Measurements from ENCODE around the gene FLNC. TPM values are rescaled to one million over a fixed set of nuclear protein-coding genes. Genes with fewer than 3 reads are reported as not detected.

Gene FLNC
- total and polyA plus RNA-seq, 2 of the 13 experiments (the other 11 are each of a cell fraction or from before 2014, with no cell fraction given), result 0.02 TPM; not detected in 1

DNA sequence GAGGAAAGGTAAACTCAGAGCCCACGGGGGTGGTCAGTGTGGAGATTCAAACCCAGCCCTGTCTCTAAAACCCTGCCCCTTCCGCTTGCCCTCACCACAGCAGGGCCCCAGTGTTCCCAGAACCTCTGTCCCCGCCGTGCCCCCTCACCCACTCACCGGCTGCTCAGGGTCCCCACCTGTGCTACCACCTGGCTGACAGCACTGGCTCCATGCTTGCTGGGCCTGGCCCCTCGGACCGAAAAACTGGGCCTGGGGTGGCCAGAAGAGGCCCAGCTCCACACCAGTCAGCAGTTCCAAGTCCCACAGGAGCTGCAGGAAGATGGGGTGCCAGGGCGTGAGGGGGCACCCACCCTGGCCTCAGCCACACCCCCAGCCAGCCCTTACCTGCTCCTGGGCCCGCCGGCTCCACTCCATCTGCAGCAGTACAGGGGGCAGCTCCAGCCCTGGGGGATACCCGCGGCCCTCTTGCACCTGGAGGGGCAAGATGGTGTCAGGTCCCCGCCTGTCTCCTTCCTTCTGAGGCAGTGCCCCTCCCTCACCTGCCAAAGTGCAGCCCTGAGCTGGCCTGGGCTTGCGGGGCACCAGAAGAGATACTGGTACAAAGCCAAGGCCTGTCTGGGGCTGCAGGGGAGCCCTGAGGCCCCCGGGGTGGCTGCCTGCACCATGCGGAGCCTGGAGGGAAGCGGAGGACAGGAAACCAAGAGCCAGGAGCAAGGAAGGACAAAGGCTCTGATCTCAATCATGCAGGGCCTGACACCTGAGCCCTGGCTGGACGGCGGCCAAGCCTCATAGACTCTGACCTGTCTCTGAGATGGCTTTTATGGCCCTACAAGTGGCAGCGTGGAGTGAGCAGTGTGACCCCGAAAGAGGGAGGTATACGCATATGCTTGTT lies 44.2 kb downstream of the FLNC start (continued):
- TF ChIP-seq ARID4A (CRISPR knock-in tag; IDR thresholded peaks at IDR 0.05; ENCODE audit: borderline replicate concordance) (peak; percentile 29; the same call in 1 of the 2 replicates), BRD4 (CRISPR knock-in tag; IDR thresholded peaks at IDR 0.05) (no peak), AGO2 (optimal IDR thresholded peaks at IDR 0.05; ENCODE audit: low read depth, low read length) (peak; percentile 36), ZBTB26 (CRISPR knock-in tag; IDR thresholded peaks at IDR 0.05; ENCODE audit: borderline replicate concordance) (no peak), HNRNPL (IDR thresholded peaks at IDR 0.05; ENCODE audit: low read depth, low read length) (0 out of 2 replicates have a peak, but pooled peaks have one; percentile 43), ATF7-NPFF (CRISPR knock-in tag; IDR thresholded peaks at IDR 0.05; ENCODE audit: low read depth) (0 out of 2 replicates have a peak, but pooled peaks have one; percentile 3), PHF20 (CRISPR knock-in tag; IDR thresholded peaks at IDR 0.05) (no peak), ZNF644 (CRISPR knock-in tag; IDR thresholded peaks at IDR 0.05; ENCODE audit: low read depth) (no peak), POGK (CRISPR knock-in tag; conservative IDR thresholded peaks at IDR 0.05) (0 out of 2 replicates have a peak, but pooled peaks have one; percentile 29), ZNF225 (CRISPR knock-in tag; IDR thresholded peaks at IDR 0.05) (no peak), ZNF770 (CRISPR knock-in tag; IDR thresholded peaks at IDR 0.05) (no peak)
- TF ChIP-seq, protein P1, sequence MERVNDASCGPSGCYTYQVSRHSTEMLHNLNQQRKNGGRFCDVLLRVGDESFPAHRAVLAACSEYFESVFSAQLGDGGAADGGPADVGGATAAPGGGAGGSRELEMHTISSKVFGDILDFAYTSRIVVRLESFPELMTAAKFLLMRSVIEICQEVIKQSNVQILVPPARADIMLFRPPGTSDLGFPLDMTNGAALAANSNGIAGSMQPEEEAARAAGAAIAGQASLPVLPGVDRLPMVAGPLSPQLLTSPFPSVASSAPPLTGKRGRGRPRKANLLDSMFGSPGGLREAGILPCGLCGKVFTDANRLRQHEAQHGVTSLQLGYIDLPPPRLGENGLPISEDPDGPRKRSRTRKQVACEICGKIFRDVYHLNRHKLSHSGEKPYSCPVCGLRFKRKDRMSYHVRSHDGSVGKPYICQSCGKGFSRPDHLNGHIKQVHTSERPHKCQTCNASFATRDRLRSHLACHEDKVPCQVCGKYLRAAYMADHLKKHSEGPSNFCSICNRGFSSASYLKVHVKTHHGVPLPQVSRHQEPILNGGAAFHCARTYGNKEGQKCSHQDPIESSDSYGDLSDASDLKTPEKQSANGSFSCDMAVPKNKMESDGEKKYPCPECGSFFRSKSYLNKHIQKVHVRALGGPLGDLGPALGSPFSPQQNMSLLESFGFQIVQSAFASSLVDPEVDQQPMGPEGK (CRISPR knock-in tag; IDR thresholded peaks at IDR 0.05), result peak; percentile 29; the same call in 1 of the 2 replicates
- TF ChIP-seq, protein P2, sequence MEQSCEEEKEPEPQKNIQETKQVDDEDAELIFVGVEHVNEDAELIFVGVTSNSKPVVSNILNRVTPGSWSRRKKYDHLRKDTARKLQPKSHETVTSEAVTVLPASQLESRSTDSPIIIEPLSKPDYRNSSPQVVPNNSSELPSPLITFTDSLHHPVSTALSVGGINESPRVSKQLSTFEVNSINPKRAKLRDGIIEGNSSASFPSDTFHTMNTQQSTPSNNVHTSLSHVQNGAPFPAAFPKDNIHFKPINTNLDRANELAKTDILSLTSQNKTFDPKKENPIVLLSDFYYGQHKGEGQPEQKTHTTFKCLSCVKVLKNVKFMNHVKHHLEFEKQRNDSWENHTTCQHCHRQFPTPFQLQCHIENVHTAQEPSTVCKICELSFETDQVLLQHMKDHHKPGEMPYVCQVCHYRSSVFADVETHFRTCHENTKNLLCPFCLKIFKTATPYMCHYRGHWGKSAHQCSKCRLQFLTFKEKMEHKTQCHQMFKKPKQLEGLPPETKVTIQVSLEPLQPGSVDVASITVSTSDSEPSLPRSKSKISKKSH (CRISPR knock-in tag; IDR thresholded peaks at IDR 0.05; ENCODE audit: borderline replicate concordance), result peak; percentile 53; the same call in 1 of the 2 replicates
